ENCODE measurements around the gene ATP8A2. TPM values are rescaled to one million over a fixed set of nuclear protein-coding genes. Genes with fewer than 3 reads are reported as not detected.
A peak's percentile ranks its signal among the peaks of the same experiment; 100 is the strongest.
"Not testable (repeated sequence)": the region's sequence is repeated elsewhere in the genome, so short reads cannot be mapped to it uniquely, and the experiment has no call there.

Gene ATP8A2
- polyA plus RNA-seq, 4 donors: 5.4 to 6.7 (median 5.7) TPM

DNA sequence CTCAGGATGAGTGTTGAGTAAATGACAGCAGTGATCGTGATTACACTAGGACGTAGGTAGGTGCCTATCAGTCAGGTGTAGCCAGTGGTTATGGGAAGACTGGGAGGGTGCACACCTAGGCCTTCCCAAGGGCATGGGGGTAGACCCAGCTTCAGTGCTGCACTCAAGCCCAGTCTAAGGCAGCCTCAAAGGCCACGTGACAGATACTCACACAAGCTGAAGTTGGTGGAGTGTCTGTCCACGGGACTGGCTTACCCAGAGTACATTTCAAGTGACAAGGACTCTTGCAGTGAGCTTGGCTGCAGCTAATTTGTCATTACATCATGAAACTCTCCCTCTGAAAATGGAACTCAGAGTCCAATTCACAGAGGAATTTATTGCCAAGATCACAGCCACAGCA is 561.7 kb downstream of the ATP8A2 start:
- no peak for DNase-seq (ENCODE audit: low read depth in 4 of 4, low spot score in 2 of 4)

- DNase-seq (ENCODE audit: low read depth in 4 of 4, low spot score in 2 of 4): no peak
Measured at GRCh38 chr13:25934127-25934526, 562.4 kb downstream of the ATP8A2 start.

DNA sequence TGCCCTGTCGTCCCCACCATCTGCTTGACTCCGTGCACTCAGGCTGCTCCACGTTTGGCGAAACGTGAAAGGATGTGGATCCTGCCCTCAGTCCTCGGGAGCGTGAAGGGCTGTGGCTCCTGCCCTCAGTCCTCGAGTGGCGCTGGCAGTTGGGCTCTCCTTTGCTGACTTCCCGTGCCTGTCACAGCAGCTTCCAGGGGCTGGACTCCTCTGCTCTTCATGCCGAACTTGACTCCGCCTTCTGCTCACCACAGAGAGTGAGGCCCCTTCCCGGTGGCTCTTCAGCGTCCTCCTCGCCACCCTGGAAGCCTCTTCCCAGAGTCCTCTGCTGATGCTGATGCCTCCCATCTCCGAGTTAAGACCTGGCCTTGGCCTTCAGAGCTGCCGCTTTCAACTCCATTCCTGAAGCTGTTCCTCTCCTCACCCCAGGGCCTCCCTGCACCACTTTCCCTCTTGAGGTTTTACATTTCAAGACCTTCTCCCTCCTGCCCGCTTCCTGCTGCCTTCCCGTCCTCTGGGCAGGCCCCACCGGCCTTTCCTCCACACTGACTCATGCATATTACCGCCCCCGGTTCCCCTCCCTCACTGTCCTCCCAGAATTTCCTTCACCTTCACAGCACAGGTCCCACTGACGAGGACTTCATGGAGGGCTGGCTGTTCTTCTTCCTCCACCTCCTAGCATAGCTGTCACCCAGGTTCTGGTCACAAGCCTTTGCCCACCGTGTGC is 568.4 kb downstream of the ATP8A2 start:
- no peak for DNase-seq (ENCODE audit: low read depth in 4 of 4, low spot score in 2 of 4)

GRCh38 chr13:25943081-25943480 is 571.3 kb downstream of the ATP8A2 start:
- DNase-seq (ENCODE audit: low read depth in 4 of 4, low spot score in 2 of 4): no peak

GRCh38 chr13:25943658-25944057 is 571.9 kb downstream of the ATP8A2 start:
- no peak for DNase-seq (ENCODE audit: low read depth in 4 of 4, low spot score in 2 of 4)

DNA sequence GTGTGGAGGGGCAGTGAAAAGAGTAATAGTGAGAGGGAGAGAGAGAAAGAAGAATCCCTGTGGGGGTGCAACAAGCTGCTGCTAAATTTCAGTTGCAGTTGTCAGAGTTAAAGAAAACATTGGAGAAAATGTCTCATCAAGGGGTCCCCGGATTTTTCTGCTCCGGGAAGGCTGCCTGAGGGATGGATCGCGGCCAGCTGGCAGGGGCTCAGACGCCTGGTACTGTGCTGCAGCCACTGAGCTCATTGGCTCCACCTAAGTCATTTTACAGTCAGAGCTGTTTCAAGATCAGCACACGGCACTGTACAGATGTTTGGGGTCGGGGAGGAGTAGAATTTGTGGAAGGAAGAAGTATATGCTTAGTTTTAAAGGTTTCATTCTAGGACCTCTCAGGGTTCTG is 573.8 kb downstream of the ATP8A2 start:
- DNase-seq (ENCODE audit: low read depth in 4 of 4, low spot score in 2 of 4): no peak

DNA sequence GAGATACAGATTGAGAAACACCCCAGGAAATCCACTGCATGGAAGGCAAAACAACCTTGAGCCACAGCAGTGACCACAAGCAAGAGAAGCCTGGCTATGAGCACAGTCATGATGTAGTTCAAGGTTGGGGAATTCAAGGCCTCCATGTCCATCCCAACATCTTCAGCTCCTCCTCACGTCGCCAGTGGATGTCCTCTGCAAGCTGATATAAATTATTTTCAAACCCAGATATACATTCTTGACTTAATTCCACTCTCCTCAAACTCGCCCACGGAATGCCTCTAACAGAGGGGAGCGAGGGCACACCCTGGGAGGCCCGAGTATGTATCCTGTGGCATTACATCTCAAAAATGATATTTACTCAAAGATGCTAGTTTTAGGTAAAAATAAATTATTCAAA is 574.5 kb downstream of the ATP8A2 start:
- DNase-seq (ENCODE audit: low read depth in 4 of 4, low spot score in 2 of 4): no peak

GRCh38 chr13:25948910-25949309 is 577.1 kb downstream of the ATP8A2 start:
- DNase-seq (ENCODE audit: low read depth in 4 of 4, low spot score in 2 of 4): no peak

- DNase-seq (ENCODE audit: low read depth in 4 of 4, low spot score in 2 of 4): no peak
Measured at GRCh38 chr13:25951831-25952230, 580.1 kb downstream of the ATP8A2 start.

DNA sequence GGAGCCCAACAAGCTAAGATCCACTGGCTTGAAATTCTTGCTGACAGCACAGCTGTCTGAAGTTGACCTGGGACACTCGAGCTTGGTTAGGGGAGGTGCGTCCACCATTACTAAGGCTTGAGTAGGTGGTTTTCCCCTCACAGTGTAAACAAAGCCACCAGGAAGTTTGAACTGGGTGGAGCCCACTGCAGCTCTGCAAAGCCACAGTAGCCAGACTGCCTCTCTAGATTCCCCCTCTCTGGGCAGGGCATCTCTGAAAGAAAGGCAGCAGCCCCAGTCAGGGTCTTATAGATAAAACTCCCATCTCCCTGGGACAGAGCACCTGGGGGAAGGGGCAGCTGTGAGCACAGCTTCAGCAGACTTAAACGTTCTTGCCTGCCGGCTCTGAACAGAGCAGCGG is 582.3 kb downstream of the ATP8A2 start:
- not testable (repeated sequence) for DNase-seq (ENCODE audit: low read depth in 4 of 4, low spot score in 2 of 4)

DNA sequence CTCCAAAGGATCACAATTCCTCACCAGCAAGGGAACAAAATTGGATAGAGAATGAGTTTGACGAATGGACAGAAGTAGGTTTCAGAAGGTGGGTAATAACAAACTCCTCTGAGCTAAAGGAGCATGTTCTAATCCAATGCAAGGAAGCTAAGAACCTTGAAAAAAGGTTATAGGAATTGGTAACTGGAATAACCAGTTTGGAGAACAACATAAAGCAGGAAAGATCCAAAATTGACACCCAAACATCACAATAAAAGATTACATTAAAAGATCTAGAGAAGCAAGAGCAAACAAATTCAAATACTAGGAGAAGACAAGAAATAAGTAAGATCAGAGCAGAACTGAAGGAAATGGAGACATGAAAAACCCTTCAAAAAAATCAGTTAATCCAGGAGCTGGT is 583.2 kb downstream of the ATP8A2 start:
- not testable (repeated sequence) for DNase-seq (ENCODE audit: low read depth in 4 of 4, low spot score in 2 of 4)

DNA sequence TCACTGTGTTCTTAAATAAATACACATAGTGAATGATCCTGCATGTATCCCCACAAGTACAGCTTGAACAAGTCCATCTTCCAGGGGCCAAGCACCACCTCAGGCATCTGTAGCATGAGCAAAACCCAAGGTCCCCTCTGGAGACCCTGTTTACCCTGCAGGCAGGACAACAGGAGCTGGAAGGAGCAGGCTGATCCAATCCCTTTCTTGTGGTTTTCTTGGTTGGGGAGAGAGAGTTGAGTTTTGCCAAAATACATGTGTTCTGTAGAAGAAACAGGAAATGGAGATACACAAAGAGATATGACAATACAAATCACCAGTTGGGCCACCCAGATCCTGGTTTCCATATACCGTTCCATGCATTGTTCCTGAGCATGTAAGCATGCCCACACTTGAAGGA is 587.2 kb downstream of the ATP8A2 start:
- no peak for DNase-seq (ENCODE audit: low read depth in 4 of 4, low spot score in 2 of 4)

DNA sequence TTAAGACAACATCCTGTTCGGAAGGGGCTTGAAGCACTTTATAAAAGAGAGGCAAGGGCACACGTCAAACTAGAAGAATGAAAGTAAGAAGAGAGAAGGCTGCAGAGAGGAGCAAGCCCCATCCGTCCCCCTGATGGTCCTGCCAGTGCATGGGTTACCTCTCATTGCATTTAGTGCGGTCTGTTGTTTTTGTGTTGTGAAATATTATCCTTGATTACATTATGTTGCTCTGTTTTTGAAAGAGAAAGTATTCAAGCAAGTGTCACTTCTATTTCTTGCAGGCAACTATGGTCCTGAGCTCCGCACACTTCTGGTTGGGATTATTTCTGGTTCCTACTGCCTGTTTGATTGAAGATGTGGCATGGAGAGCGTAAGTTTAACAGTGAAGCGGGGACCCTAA is 589.5 kb downstream of the ATP8A2 start:
- DNase-seq (ENCODE audit: low read depth in 4 of 4, low spot score in 2 of 4): no peak

DNA sequence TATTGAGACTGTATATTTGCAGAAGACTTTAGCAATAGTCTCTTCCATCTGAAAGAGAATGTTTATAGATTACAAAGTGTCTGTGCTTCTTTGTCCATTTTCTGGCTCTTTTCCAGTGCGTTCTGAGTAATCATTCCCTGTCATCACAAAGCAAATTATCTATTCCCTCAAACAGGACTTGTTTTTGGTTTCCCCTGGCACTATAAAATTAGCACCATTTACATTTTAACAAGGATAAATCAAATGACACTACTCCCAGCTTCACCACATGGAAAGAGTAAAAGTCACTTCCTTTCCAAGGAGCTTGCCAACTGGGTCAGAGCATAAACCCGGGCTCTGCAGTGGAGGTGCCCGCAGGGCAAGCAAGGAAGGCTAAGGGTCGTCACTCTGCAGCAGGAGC is 591.9 kb downstream of the ATP8A2 start:
- no peak for DNase-seq (ENCODE audit: low read depth in 4 of 4, low spot score in 2 of 4)

GRCh38 chr13:25965596-25965995 is 593.8 kb downstream of the ATP8A2 start:
- DNase-seq (ENCODE audit: low read depth in 4 of 4, low spot score in 2 of 4): no peak

DNA sequence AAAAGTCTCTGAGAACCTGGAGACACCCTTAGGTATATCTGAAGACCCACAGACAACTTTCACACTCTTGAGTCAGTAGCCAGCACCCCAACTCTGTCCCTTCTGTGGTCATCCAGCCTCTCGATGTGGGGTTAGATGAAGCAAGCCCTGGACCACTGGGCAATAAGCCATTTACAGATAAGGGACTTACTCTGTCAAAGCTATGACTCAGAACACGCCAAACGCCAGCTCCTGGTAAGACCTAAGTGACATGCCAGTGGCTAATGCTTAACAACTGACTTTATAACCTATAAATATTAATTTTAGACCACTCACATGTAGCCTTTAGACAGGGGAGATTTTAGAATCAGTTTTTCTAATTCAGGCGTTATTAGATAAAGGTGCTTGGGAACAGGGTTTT is 594.3 kb downstream of the ATP8A2 start:
- no peak for DNase-seq (ENCODE audit: low read depth in 4 of 4, low spot score in 2 of 4)

GRCh38 chr13:25967144-25967543 is 595.4 kb downstream of the ATP8A2 start:
- no peak for DNase-seq (ENCODE audit: low read depth in 4 of 4, low spot score in 2 of 4)

DNA sequence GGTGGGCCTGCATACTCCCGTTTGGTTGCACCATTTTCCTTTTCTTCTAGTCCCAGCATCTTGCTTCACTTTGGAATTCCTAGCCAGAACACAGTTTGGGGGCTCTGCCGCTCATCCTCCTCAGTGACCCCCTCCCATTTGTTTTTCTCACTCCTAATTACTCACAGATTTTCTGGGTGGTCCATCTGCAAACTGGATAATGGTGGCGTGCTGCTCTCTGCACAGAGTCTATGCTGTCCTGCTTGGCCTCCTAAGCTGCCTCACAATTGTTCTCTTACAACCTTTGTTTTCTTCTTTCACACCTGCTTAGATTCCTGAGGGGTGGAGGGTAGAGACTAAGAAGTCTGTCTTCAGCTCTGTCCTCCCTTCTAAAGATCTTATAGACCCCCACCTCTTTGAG is 599.3 kb downstream of the ATP8A2 start:
- no peak for DNase-seq (ENCODE audit: low read depth in 4 of 4, low spot score in 2 of 4)

- DNase-seq (ENCODE audit: low read depth in 4 of 4, low spot score in 2 of 4): no peak
Measured at GRCh38 chr13:25971459-25972145, 599.8 kb downstream of the ATP8A2 start.

- no peak for DNase-seq (ENCODE audit: low read depth in 4 of 4, low spot score in 2 of 4)
Measured at GRCh38 chr13:25973085-25973484, 601.3 kb downstream of the ATP8A2 start.

GRCh38 chr13:25973576-25973975 is 601.8 kb downstream of the ATP8A2 start:
- DNase-seq (ENCODE audit: low read depth in 4 of 4, low spot score in 2 of 4): no peak

- peak in 1 of 4 donors; percentile 59 for DNase-seq (ENCODE audit: low read depth in 4 of 4, low spot score in 2 of 4)
Measured at GRCh38 chr13:25977216-25977615, 605.4 kb downstream of the ATP8A2 start.
